ENCODE measurements around the gene CACNG7.

- TF ChIP-seq ZFP3 (CRISPR knock-in tag; IDR thresholded peaks at IDR 0.05) (no peak), ZNF8 (CRISPR knock-in tag; IDR thresholded peaks at IDR 0.05) (no peak), RARB (CRISPR knock-in tag; IDR thresholded peaks at IDR 0.05) (no peak), POU6F1 (CRISPR knock-in tag; IDR thresholded peaks at IDR 0.05; ENCODE audit: borderline replicate concordance, low read depth) (no peak), ISL1 (CRISPR knock-in tag; IDR thresholded peaks at IDR 0.05) (no peak), PATZ1 (CRISPR knock-in tag; IDR thresholded peaks at IDR 0.05; ENCODE audit: borderline replicate concordance) (no peak), ZC3H10 (CRISPR knock-in tag; IDR thresholded peaks at IDR 0.05) (no peak), TSHZ2 (CRISPR knock-in tag; IDR thresholded peaks at IDR 0.05) (no peak), GLIS3 (CRISPR knock-in tag; IDR thresholded peaks at IDR 0.05) (no peak), ZNF565 (CRISPR knock-in tag; conservative IDR thresholded peaks at IDR 0.05; ENCODE audit: low read depth) (no peak), ZFP30 (CRISPR knock-in tag; IDR thresholded peaks at IDR 0.05) (no peak), CSDC2 (CRISPR knock-in tag; IDR thresholded peaks at IDR 0.05) (no peak)
These were observed 76.8 kb downstream of the CACNG7 start for GRCh38 chr19:53985863-53986262.
